Adipocyte (in vitro differentiated cells): ENCODE measurements around the gene HDAC7.

Source experiments
- DNase-seq: peaks from one replicate; pipeline ENCODE4 v3.0.0-alpha.2; 2015; ENCODE audit warnings: low read depth
- H3K27me3 ChIP-seq: replicated peaks from 2 replicates; pipeline ENCODE4 v1.7.0; 2013; ENCODE audit warnings: mild to moderate bottlenecking, low read length, moderate library complexity; ENCODE audit not compliant: control insufficient read depth, insufficient read depth
- H3K36me3 ChIP-seq: 2 replicates; pipeline ENCODE4 v1.7.0; 2013; ENCODE audit warnings: low read length, mild to moderate bottlenecking, moderate library complexity; ENCODE audit not compliant: control insufficient read depth, insufficient read depth, severe bottlenecking
- H3K4me1 ChIP-seq: 2 replicates; pipeline ENCODE4 v1.7.0; 2013; ENCODE audit warnings: mild to moderate bottlenecking, low read length, moderate library complexity; ENCODE audit not compliant: control insufficient read depth, insufficient read depth
- H3K4me3 ChIP-seq: 2 replicates; pipeline ENCODE4 v1.7.0; 2013; ENCODE audit warnings: mild to moderate bottlenecking, low read length, moderate library complexity
- H3K9ac ChIP-seq: 2 replicates; pipeline ENCODE4 v1.7.0; 2013; ENCODE audit warnings: mild to moderate bottlenecking, low read length, moderate library complexity
- H3K9me3 ChIP-seq: 2 replicates; pipeline ENCODE4 v1.7.0; 2013; ENCODE audit warnings: mild to moderate bottlenecking, low read length, moderate library complexity; ENCODE audit not compliant: control insufficient read depth

Gene HDAC7

DNA sequence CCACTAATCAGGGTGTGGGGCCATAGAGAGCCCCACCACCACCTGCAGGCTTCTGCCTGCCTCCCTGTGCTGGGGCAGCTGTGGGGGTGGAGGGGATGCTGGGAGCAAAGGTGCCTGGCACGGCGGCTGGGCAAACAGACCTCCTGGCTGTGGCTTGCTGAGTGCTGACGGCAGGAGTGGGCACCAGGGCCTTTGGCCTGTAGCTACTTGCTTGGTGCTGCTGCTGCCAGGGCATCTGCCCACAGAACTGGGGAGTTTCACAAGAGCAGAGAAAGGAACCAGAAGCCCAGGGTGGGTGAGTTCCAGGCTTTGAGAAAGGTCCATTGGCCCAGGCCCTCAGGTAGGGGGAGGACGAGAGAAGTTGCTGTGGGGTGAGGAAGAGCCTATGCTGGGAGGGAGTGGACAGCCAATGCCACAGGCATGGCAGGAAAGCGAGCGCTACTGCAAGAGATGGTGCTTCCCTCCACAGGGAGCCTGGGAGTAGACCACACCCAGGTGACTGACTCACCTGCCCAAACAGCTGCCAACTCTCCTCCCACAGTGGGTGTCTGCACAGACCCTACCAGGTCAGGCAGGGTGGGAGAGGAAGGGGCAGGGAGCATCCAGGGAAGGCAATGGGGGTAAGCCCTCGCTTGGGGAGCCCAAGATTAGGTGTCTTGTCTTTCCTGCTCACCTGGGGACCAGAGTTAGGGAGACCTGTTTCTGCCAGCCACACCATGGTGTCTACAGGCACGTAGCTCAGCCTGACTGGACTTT is 39.0 kb upstream of the HDAC7 start:
- H3K4me3 ChIP-seq, result no peak overlapping the region
- H3K9ac ChIP-seq, result no peak overlapping the region
- H3K27me3 ChIP-seq, result no peaks in the 10 kb centered on the region
- no peaks in the 10 kb centered on the region for H3K9me3 ChIP-seq
- H3K36me3 ChIP-seq, result peaks cover 72% of the 10 kb centered on the region
- no peaks in the 10 kb centered on the region for H3K4me1 ChIP-seq
- no peak for DNase-seq

DNA sequence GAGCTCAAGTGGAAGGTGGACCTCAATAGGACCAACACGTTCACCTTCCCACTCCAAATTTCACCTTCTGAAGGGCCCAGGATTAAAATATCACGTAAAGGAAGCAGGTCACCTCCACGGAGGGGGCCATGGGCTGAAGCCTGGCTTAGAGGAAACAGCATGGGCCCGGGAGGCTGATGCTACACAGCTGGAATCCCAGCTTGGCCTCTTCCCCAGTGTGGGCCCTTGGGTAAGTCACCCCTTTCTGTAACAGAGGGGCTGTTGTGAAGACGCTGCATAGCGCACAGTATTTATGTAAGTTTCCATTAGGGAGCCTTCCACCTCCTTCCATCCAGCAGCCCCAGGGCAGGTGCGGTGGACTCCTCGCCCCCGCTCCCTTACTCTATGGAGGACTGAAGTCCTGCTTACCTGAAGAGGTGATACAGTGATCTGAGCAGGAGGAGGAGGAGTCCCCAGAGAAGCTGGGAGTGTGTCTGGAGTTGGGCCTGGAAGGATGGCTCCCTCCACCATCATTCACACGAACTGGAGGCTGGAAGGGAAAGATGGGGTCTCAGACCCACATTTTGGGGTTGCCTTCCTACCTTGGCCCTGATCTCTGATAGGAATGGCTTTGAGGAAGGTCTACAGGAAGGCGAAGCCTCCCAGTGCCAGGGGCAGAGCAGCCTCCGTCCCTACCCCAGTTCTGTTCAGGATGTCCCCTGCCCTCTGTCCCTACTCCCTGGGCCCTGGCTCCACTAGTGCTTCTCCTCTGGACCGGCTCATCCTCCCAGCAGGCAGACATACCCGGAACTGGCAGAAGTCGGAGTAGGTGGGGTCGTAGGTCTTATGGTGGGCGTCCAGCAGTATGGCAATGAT is 37.2 kb upstream of the HDAC7 start:
- DNase-seq, result no peak
- Histone ChIP-seq H3K27me3 (no peaks in the 10 kb centered on the region), H3K4me1 (peaks cover 10% of the 10 kb centered on the region), H3K4me3 (no peak overlapping the region), H3K9me3 (no peaks in the 10 kb centered on the region), H3K9ac (no peak overlapping the region), H3K36me3 (peaks cover 56% of the 10 kb centered on the region)

DNA sequence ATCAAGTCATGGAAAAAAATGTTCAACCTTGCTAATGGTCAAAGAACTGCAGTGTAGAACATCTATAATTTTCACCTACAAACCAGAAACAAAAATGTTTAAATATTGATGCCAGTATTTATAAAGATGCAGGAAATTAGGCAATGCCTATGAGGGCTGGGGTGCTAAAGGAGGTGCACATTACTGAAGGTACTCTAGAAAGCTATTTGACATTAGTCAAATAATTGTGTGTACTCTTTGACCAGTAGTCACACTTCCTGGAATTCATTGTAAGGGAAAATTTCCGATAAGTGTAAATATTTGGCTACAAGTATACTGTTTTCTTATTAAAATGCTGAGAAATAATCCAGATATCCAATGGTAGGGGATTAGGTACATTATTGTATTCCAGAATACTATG is 36.4 kb upstream of the HDAC7 start:
- no peak overlapping the region for H3K9ac ChIP-seq
- peaks cover 57% of the 10 kb centered on the region for H3K36me3 ChIP-seq
- no peaks in the 10 kb centered on the region for H3K27me3 ChIP-seq
- H3K4me3 ChIP-seq, result no peak overlapping the region
- H3K4me1 ChIP-seq, result peaks cover 15% of the 10 kb centered on the region
- no peaks in the 10 kb centered on the region for H3K9me3 ChIP-seq
- no peak for DNase-seq

GRCh38 chr12:47855502-47855901 is 35.8 kb upstream of the HDAC7 start:
- DNase-seq, result no peak
- Histone ChIP-seq H3K36me3 (peaks cover 55% of the 10 kb centered on the region), H3K4me3 (no peak overlapping the region), H3K4me1 (peaks cover 15% of the 10 kb centered on the region), H3K9me3 (no peaks in the 10 kb centered on the region), H3K27me3 (no peaks in the 10 kb centered on the region), H3K9ac (no peak overlapping the region)

DNA sequence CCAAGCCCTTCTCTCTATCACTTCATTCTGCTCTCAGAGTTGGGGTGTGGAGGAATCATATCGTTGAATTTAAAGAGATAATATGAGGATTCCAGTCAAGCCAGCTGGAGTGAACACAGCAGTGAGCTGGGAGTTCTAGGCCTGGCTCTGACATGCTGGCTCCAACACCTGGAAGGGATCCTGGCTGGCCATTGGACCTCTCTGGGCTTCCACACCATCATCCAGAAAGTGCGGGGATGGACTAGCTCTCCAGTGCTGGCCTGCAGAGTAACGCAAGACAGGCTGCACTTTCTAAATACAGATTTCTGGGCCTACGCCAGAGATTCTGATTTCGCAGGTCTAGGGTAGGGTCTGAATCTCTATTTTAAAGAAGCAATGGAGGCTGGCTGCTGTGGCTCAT is 34.8 kb upstream of the HDAC7 start:
- Histone ChIP-seq H3K4me3 (no peak overlapping the region), H3K9me3 (no peaks in the 10 kb centered on the region), H3K9ac (no peak overlapping the region), H3K4me1 (peaks cover 15% of the 10 kb centered on the region), H3K36me3 (peaks cover 50% of the 10 kb centered on the region), H3K27me3 (no peaks in the 10 kb centered on the region)
- no peak for DNase-seq

DNA sequence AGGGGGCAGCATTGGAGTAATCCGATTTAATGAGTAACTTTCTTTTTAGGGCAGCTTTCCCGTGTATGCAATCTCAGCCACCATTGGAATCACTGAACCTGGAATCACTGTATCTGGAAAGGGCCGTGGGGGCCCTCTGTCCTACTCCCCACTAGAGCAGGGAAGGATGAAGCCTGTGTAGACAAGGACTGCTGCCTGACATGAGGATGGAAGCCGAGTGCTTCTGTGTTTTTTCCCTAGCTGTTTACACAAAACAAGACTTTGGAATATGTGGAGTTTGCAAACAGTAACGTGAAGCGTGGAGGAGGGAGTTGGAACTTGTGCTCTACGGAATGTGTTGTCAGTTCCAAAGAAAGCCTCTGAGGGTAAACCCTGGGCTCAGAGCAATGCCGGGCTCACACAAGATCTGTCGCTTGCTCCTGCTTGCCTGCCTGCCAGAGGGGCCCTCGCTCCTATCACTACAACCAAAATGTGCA is 32.4 kb upstream of the HDAC7 start:
- Histone ChIP-seq H3K9me3 (no peaks in the 10 kb centered on the region), H3K27me3 (no peaks in the 10 kb centered on the region), H3K4me1 (peaks cover 15% of the 10 kb centered on the region), H3K9ac (no peak overlapping the region), H3K36me3 (peaks cover 52% of the 10 kb centered on the region), H3K4me3 (no peak overlapping the region)
- DNase-seq, result no peak

DNA sequence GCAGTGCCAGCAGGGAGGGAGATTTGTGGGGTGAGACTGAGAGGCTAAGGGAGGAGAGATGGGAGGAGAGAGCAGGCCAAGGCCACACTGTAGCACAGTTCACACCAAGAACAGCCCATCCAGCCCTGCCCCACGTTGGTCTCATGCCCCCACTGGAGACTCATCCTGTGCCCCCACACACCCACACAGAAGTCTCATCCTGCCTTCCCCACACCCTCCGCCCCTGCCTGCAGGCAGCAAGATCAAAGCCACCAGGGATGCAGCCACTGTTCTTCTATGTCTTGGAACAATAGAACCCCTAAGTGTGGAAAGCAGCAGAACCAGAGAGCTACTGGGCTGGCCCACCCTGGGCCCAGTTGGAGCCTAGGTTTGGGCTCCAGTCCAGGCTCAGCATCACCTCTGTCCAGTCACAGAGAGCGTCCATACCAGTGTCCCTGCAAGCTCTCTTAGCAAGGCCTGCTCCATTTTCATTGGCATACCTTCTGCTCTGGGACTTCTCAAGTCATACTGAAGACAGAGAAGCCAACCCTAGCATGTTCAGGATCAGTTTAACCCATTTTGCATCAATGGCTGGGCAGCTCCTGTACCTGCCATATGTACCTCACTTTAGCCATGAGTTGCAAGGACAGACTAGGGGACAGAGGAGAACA is 31.7 kb upstream of the HDAC7 start:
- Histone ChIP-seq H3K9ac (no peak overlapping the region), H3K27me3 (no peaks in the 10 kb centered on the region), H3K9me3 (no peaks in the 10 kb centered on the region), H3K4me1 (peaks cover 15% of the 10 kb centered on the region), H3K36me3 (peaks cover 50% of the 10 kb centered on the region), H3K4me3 (no peak overlapping the region)
- no peak for DNase-seq

DNA sequence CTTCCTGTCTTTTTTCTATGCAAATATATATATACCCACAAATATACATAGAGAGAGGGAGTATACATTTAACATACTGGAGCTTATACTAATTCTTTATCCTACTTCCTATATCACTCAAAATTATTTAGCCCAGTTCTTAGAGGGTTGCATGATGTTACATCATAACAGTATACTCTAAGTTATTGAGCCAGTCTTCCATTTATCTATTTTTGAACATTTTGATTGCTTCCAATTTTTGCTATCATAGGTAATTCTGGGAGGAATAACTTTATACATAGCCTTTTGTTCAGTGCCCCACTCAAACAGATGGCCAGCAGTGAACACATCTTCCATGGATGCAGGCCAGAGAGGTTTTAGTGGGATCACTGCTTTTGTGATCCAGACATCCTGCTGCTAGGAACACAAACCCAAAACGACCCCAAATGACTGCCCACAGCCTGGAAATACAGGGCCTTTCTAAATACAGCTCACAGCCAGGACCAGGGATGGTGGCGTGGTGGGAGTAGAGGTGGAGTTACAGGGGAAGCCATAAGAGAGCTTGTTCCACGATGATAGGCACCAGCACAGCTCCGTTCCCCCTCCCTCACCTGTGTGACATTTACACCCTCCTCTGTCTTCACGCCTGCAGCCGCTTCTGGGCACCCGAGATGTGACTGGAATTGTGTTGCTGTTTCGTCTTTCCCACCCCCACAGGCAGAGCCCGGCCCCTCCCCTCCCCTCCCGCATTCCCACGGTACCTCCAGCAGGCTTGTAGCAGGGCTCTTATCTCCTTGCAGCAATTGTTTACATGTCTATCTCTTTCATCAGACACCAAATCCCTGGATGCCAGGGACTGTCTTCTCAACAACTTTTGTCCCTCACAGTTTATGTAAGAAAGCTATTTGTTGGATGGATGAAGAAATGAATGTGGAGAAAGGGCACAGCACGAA is 30.7 kb upstream of the HDAC7 start:
- Histone ChIP-seq H3K9ac (no peak overlapping the region), H3K36me3 (peaks cover 50% of the 10 kb centered on the region), H3K4me1 (peaks cover 15% of the 10 kb centered on the region), H3K27me3 (no peaks in the 10 kb centered on the region), H3K4me3 (no peak overlapping the region), H3K9me3 (no peaks in the 10 kb centered on the region)
- DNase-seq, result no peak

DNA sequence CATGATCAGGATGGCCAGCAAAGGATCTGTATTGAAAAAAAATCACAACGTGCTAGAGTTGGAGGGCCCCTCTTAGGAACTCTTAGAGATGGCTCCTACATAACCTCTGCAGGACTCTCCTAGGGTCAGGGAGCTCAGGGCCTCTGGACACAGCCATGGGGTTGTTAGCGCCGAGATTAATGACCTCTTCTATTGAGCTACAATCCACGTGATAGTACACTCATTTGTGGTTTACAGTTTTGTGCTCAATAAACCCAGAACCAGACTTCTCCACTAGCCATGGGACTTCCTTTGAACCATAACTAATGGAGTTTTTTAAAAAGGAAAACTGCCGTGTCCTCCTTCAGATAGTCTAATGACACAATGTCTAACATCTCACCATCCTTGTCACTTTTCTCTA is 29.6 kb upstream of the HDAC7 start:
- no peak for DNase-seq
- H3K9me3 ChIP-seq, result no peaks in the 10 kb centered on the region
- H3K36me3 ChIP-seq, result peaks cover 44% of the 10 kb centered on the region

DNA sequence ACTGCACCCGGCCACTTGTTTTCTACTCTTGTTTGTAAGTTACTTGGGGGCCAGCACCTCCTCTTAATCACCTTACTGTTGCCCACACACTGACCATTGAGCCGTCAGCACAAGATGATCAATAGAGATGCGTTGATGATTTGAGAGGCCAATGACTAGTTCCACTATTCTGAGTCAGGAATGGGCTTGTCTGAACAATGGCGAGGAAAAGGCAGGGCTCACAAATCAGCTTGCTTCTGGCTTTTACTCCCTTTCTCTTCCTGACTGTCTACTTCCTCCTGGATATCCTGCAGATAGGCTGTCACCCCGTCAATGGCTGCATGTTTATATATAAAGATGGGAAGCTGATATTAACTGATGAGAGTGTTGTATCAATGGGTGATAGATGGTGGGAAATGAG is 29.1 kb upstream of the HDAC7 start:
- no peak for DNase-seq
- Histone ChIP-seq H3K36me3 (peaks cover 44% of the 10 kb centered on the region), H3K4me3 (no peak overlapping the region), H3K27me3 (no peaks in the 10 kb centered on the region), H3K9me3 (no peaks in the 10 kb centered on the region), H3K9ac (no peak overlapping the region), H3K4me1 (peaks cover 28% of the 10 kb centered on the region)

More for the DNA sequence above, 29.6 kb upstream of the HDAC7 start:
- Histone ChIP-seq H3K4me1 (peaks cover 24% of the 10 kb centered on the region), H3K4me3 (no peak overlapping the region), H3K27me3 (no peaks in the 10 kb centered on the region), H3K9ac (no peak overlapping the region)
